GM12874 (cell line): ENCODE measurements around the gene CA12.

ENCODE experiments used
- CTCF ChIP-seq: IDR thresholded peaks from 2 replicates; pipeline ENCODE4 v1.5.1; 2011; ENCODE audit warnings: low read depth, mild to moderate bottlenecking, control low read depth, low read length, moderate library complexity; ENCODE audit not compliant: insufficient read depth

CA12 gene

GRCh38 chr15:63314409-63314808 lies 67.2 kb downstream of the CA12 start:
- no peak for TF ChIP-seq CTCF

- TF ChIP-seq CTCF, result no peak
Observed at GRCh38 chr15:63313825-63314224, 67.8 kb downstream of the CA12 start.

GRCh38 chr15:63312286-63312685 lies 69.4 kb downstream of the CA12 start:
- no peak for TF ChIP-seq CTCF

- TF ChIP-seq CTCF, result no peak
Observed at GRCh38 chr15:63310646-63311045, 71.0 kb downstream of the CA12 start.

- no peak for TF ChIP-seq CTCF
Observed at GRCh38 chr15:63308947-63309346, 72.7 kb downstream of the CA12 start.

GRCh38 chr15:63308491-63308890 lies 73.2 kb downstream of the CA12 start:
- no peak for TF ChIP-seq CTCF

GRCh38 chr15:63306492-63307073 lies 75.1 kb downstream of the CA12 start:
- TF ChIP-seq CTCF, result no peak

- TF ChIP-seq CTCF, result no peak
Observed at GRCh38 chr15:63305260-63305659, 76.4 kb downstream of the CA12 start.
